ENCODE measurements around the gene OR5B21.

GRCh38 chr11:58504232-58504631, 3.7 kb downstream of the OR5B21 start:
- no peak for TF ChIP-seq EP300 (IDR thresholded peaks at IDR 0.05)
- TF ChIP-seq, protein P1, sequence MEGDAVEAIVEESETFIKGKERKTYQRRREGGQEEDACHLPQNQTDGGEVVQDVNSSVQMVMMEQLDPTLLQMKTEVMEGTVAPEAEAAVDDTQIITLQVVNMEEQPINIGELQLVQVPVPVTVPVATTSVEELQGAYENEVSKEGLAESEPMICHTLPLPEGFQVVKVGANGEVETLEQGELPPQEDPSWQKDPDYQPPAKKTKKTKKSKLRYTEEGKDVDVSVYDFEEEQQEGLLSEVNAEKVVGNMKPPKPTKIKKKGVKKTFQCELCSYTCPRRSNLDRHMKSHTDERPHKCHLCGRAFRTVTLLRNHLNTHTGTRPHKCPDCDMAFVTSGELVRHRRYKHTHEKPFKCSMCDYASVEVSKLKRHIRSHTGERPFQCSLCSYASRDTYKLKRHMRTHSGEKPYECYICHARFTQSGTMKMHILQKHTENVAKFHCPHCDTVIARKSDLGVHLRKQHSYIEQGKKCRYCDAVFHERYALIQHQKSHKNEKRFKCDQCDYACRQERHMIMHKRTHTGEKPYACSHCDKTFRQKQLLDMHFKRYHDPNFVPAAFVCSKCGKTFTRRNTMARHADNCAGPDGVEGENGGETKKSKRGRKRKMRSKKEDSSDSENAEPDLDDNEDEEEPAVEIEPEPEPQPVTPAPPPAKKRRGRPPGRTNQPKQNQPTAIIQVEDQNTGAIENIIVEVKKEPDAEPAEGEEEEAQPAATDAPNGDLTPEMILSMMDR (IDR thresholded peaks at IDR 0.05), result no peak

Measured in sigmoid colon (tissue), 4 donors.